K562 (cell line): ENCODE results near the gene FMO5. TPM values are rescaled to one million over a fixed set of nuclear protein-coding genes. Genes with fewer than 3 reads are reported as not detected.

Source experiments
- CREB1 ChIP-seq, 2 experiments: sonication (generic) in 1 of 2; formaldehyde crosslinking in 1 of 2; IDR thresholded peaks; 2 replicates each; pipeline versions ENCODE4 v1.6.1 to v1.8.0; 2012 to 2022; ENCODE audit warnings: inconsistent platforms in 1 of 2, mild to moderate bottlenecking in 1 of 2, missing genetic modification reagents in 1 of 2, moderate library complexity in 1 of 2
- ETV1 ChIP-seq: fragments of 450-650 bp; conservative IDR thresholded peaks from 2 replicates; pipeline ENCODE4 v1.6.1; 2016; ENCODE audit warnings: missing genetic modification characterization, control low read depth, low read depth, missing compliant biosample characterization
- HDAC8 ChIP-seq: fragments of 450-650 bp; IDR thresholded peaks from 2 replicates; pipeline ENCODE4 v1.6.1; 2016; ENCODE audit warnings: mild to moderate bottlenecking, missing genetic modification characterization, moderate library complexity, missing compliant biosample characterization
- HEY1 ChIP-seq: fragments of 250-450 bp; sonication (Bioruptor Pico); IDR thresholded peaks from 2 replicates; pipeline ENCODE4 v1.5.0; 2020; ENCODE audit warnings: mild to moderate bottlenecking, moderate library complexity, borderline replicate concordance
- PHF8 ChIP-seq: fragments of 200-600 bp; sonication (generic); IDR thresholded peaks from 2 replicates; pipeline ENCODE4 v1.6.1; 2012; ENCODE audit warnings: mixed run types, mild to moderate bottlenecking, inconsistent platforms, low read length, moderate library complexity, borderline replicate concordance
- RAD21 ChIP-seq, 2 experiments: fragments of 250-450 bp in 1 of 2; fragments of 450-650 bp in 1 of 2; sonication (Bioruptor Pico) in 1 of 2; formaldehyde crosslinking in 1 of 2; IDR thresholded peaks in 1 of 2; conservative IDR thresholded peaks in 1 of 2; 2 replicates each; pipeline versions ENCODE4 v1.4.0 to v1.8.0; 2020 to 2022; ENCODE audit warnings: mild to moderate bottlenecking in 2 of 2, moderate library complexity in 1 of 2
- TAF15 ChIP-seq: fragments of 200-400 bp; formaldehyde crosslinking; IDR thresholded peaks from 2 replicates; pipeline ENCODE4 v1.6.1; 2017; ENCODE audit warnings: mild to moderate bottlenecking, low read depth, low read length, moderate library complexity
- ZNF133 ChIP-seq: fragments of 250-450 bp; sonication (Bioruptor Pico); IDR thresholded peaks from 2 replicates; pipeline ENCODE4 v1.4.0; 2020; ENCODE audit warnings: mild to moderate bottlenecking
- ZNF444 ChIP-seq: fragments of 250-450 bp; sonication (Bioruptor Pico); IDR thresholded peaks from 2 replicates; pipeline ENCODE4 v1.4.0; 2020; ENCODE audit warnings: mild to moderate bottlenecking, moderate library complexity
- polyA plus RNA-seq, 8 experiments: library from polyadenylated mRNA; depleted of rRNA in 4 of 8; stranded (reverse) in 5 of 8; unstranded in 3 of 8; fragments of >200 nt; fragmentation: Nextera tagmentation in 2 of 8; fragmentation: Illumina TruSeq in 1 of 8; extraction: Ambion mirVana in 2 of 8; extraction: Trizol in 1 of 8; gene quantifications; 2 replicates each; pipeline versions ENCODE4 v1.2.1 to v1.2.3, GENCODE V29; 2011 to 2014; ENCODE audit warnings: inconsistent platforms in 1 of 8, missing spikeins in 1 of 8
- total RNA-seq, 7 experiments: library from RNA; depleted of rRNA in 6 of 7; stranded (reverse); fragments of >200 nt in 6 of 7; fragmentation: Illumina TruSeq in 2 of 7; extraction: Trizol in 2 of 7; gene quantifications; 2 replicates each; pipeline versions ENCODE4 v1.2.1 to v1.2.3, GENCODE V29; 2011 to 2021; ENCODE audit warnings: low replicate concordance in 1 of 7
- TF ChIP-seq, protein P1 (sequence below): fragments of 450-650 bp; formaldehyde crosslinking; IDR thresholded peaks from 2 replicates; pipeline ENCODE4 v1.4.0; 2022; ENCODE audit warnings: mild to moderate bottlenecking, moderate library complexity
- TF ChIP-seq, protein P2 (sequence below): fragments of 250-450 bp; sonication (Bioruptor Pico); IDR thresholded peaks from 2 replicates; pipeline ENCODE4 v1.8.0; 2021; ENCODE audit warnings: borderline replicate concordance, mild to moderate bottlenecking, moderate library complexity; ENCODE audit not compliant: poor library complexity, severe bottlenecking
- TF ChIP-seq, protein P3 (sequence below): fragments of 250-450 bp; sonication (Bioruptor Pico); IDR thresholded peaks from 2 replicates; pipeline ENCODE4 v1.4.0; 2020; ENCODE audit warnings: mild to moderate bottlenecking, moderate library complexity

FMO5 gene
- total and polyA plus RNA-seq, 9 of the 15 experiments (the other 6 are each of a cell fraction or from before 2014, with no cell fraction given), result 0.11 to 0.69 (median 0.19) TPM; not detected in 1

DNA sequence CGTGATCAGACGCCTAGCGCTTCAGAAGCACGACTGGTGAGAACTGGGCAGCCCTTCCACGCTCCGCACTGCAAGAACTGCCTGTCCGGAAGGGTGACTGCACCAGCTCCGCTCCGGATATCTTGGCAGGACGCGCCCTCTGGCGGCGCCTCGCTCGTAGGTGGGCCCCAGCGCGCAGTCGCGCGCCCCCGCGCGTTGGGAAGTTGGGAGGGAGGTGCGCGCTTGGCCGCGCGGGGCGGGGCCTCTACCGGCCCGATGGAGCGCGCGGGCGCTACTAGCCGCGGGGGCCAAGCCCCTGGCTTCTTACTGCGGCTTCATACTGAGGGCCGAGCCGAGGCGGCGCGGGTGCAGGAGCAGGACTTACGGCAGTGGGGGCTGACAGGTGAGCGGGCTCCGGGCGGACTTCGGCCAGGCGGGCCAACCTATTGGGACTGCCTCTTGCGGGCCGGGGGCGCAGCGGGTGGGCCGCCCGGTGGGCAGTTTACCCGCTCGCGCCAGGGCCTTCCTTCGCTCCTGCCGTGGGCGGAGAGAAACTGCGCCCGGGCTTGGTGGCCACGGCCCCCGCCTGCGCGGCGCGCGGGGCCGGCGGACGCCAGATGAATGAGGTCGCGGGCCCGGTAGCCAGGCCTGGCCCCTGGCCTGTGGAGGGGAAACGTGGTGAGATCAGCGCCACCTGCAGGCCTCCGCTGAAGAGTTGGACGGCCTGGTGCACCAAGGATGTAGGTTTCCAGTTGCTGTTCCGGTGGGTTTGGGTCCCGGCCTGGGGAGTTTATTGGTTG, 17.5 kb upstream of the FMO5 start, which contains the start of gene CHD1L (continued):
- TF ChIP-seq CREB1 (IDR thresholded peaks at IDR 0.05), result no peak; the same call in 1 of the 2 replicates
- TF ChIP-seq CREB1 (CRISPR knock-in tag; IDR thresholded peaks at IDR 0.05), result peak; percentile 65
- TF ChIP-seq, protein P1, sequence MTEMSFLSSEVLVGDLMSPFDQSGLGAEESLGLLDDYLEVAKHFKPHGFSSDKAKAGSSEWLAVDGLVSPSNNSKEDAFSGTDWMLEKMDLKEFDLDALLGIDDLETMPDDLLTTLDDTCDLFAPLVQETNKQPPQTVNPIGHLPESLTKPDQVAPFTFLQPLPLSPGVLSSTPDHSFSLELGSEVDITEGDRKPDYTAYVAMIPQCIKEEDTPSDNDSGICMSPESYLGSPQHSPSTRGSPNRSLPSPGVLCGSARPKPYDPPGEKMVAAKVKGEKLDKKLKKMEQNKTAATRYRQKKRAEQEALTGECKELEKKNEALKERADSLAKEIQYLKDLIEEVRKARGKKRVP (CRISPR knock-in tag), result no peak
- TF ChIP-seq, protein P2, sequence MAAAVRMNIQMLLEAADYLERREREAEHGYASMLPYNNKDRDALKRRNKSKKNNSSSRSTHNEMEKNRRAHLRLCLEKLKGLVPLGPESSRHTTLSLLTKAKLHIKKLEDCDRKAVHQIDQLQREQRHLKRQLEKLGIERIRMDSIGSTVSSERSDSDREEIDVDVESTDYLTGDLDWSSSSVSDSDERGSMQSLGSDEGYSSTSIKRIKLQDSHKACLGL (CRISPR knock-in tag), result no peak
- TF ChIP-seq, protein P3, sequence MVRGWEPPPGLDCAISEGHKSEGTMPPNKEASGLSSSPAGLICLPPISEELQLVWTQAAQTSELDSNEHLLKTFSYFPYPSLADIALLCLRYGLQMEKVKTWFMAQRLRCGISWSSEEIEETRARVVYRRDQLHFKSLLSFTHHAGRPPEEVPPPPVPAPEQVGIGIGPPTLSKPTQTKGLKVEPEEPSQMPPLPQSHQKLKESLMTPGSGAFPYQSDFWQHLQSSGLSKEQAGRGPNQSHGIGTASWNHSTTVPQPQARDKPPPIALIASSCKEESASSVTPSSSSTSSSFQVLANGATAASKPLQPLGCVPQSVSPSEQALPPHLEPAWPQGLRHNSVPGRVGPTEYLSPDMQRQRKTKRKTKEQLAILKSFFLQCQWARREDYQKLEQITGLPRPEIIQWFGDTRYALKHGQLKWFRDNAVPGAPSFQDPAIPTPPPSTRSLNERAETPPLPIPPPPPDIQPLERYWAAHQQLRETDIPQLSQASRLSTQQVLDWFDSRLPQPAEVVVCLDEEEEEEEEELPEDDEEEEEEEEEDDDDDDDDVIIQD (CRISPR knock-in tag), result peak; percentile 65; the same call in 1 of the 2 replicates
- no peak for TF ChIP-seq ZNF444 (CRISPR knock-in tag)
- no peak for TF ChIP-seq HEY1 (CRISPR knock-in tag)
- peak; percentile 92 for TF ChIP-seq ETV1 (tag)
- TF ChIP-seq PHF8, result peak; percentile 93; the same call in 1 of the 2 replicates
- no peak for TF ChIP-seq ZNF133 (CRISPR knock-in tag)
- 0 out of 2 replicates have a peak, but pooled peaks have one; percentile 32 for TF ChIP-seq HDAC8 (tag)
- peak; percentile 95 to 97 for TF ChIP-seq RAD21 (CRISPR knock-in tag; conservative IDR thresholded peaks at IDR 0.05 in 1 of 2, IDR thresholded peaks at IDR 0.05 in 1 of 2)
- no peak for TF ChIP-seq TAF15
